HFFc6 (cell line): Measurements from ENCODE around the gene RNF224. TPM values are rescaled to one million over a fixed set of nuclear protein-coding genes. Genes with fewer than 3 reads are reported as not detected.
A peak's percentile ranks its signal among the peaks of the same experiment; 100 is the strongest.

Source experiments
- DNase-seq: peaks from one replicate; pipeline ENCODE4 v3.0.0-alpha.2; 2018
- H3K27ac Mint-ChIP-seq: 2 replicates; pipeline ENCODE4 v1.8.0; 2020; ENCODE audit warnings: mild to moderate bottlenecking, mixed read lengths
- H3K27me3 Mint-ChIP-seq: 2 replicates; pipeline ENCODE4 v1.8.0; 2021; ENCODE audit warnings: mild to moderate bottlenecking, moderate library complexity, mixed read lengths; ENCODE audit not compliant: insufficient read depth
- H3K36me3 Mint-ChIP-seq: 2 replicates; pipeline ENCODE4 v1.8.0; 2021; ENCODE audit warnings: low read depth, mixed read lengths
- H3K4me1 Mint-ChIP-seq: 2 replicates; pipeline ENCODE4 v1.8.0; 2020; ENCODE audit warnings: low read depth, mixed read lengths
- H3K4me3 Mint-ChIP-seq: 2 replicates; pipeline ENCODE4 v1.8.0; 2020; ENCODE audit warnings: mild to moderate bottlenecking, moderate library complexity, mixed read lengths
- H3K9me3 Mint-ChIP-seq: 2 replicates; pipeline ENCODE4 v1.8.0; 2020; ENCODE audit warnings: mild to moderate bottlenecking, mixed read lengths
- total RNA-seq, 6 experiments: library from RNA; stranded (reverse); fragmentation: NEBNext Ultra II Directional; extraction: Animal tissue kit (Norgen Biotek cat#: 25700); gene quantifications; 2 replicates in 1 of 6; 3 replicates in 5 of 6; pipeline ENCODE4 v1.2.3, GENCODE V29; 2021
- TF ChIP-seq, protein P1 (sequence below): fragments of 200-600 bp; sonication (generic); IDR thresholded peaks from 2 replicates; pipeline ENCODE4 v1.5.0; 2021; ENCODE audit warnings: antibody characterized with exemption, mild to moderate bottlenecking

The RNF224 gene
- total RNA-seq, 6 experiments from 2014 or later = not detected

DNA sequence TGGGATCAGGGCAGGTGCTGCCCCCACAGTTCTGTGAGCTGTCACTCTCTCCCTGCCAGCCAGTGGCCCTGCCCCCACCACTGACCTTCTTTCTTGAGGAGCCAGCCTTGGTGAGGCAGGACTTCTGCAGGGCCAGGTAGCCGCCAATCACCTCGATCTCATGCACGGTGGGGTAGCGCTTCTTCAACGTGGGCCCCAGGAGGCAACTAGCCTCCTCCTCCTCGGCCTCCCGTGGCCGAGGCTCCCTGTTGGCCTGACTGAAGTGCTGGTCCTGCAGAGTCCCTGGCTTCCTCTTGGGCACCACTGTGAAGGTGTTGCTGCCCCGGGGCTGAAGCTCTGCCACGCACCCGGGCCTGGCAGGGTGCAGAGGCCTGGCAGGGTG lies 28.4 kb upstream of the RNF224 start:
- Mint-ChIP-seq H3K4me1 (peaks cover 14% of the 10 kb centered on the region), H3K27ac (no peak overlapping the region), H3K9me3 (no peaks in the 10 kb centered on the region), H3K4me3 (peak overlapping the region; percentile 87; the same call in 1 of the 2 replicates), H3K27me3 (peaks cover 3% of the 10 kb centered on the region), H3K36me3 (no peaks in the 10 kb centered on the region)
- TF ChIP-seq, protein P1, sequence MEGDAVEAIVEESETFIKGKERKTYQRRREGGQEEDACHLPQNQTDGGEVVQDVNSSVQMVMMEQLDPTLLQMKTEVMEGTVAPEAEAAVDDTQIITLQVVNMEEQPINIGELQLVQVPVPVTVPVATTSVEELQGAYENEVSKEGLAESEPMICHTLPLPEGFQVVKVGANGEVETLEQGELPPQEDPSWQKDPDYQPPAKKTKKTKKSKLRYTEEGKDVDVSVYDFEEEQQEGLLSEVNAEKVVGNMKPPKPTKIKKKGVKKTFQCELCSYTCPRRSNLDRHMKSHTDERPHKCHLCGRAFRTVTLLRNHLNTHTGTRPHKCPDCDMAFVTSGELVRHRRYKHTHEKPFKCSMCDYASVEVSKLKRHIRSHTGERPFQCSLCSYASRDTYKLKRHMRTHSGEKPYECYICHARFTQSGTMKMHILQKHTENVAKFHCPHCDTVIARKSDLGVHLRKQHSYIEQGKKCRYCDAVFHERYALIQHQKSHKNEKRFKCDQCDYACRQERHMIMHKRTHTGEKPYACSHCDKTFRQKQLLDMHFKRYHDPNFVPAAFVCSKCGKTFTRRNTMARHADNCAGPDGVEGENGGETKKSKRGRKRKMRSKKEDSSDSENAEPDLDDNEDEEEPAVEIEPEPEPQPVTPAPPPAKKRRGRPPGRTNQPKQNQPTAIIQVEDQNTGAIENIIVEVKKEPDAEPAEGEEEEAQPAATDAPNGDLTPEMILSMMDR = no peak
- DNase-seq = no peak

- Mint-ChIP-seq H3K4me3 (peak overlapping the region; percentile 87), H3K4me1 (peaks cover 21% of the 10 kb centered on the region), H3K36me3 (no peaks in the 10 kb centered on the region), H3K27ac (peak overlapping the region; percentile 48; the same call in 1 of the 2 replicates), H3K9me3 (no peaks in the 10 kb centered on the region), H3K27me3 (peaks cover 3% of the 10 kb centered on the region)
- DNase-seq = no peak
- TF ChIP-seq, protein P1 = peak; percentile 34; the same call in 1 of the 2 replicates
Measured at GRCh38 chr9:137199411-137200121, 27.7 kb upstream of the RNF224 start.

DNA sequence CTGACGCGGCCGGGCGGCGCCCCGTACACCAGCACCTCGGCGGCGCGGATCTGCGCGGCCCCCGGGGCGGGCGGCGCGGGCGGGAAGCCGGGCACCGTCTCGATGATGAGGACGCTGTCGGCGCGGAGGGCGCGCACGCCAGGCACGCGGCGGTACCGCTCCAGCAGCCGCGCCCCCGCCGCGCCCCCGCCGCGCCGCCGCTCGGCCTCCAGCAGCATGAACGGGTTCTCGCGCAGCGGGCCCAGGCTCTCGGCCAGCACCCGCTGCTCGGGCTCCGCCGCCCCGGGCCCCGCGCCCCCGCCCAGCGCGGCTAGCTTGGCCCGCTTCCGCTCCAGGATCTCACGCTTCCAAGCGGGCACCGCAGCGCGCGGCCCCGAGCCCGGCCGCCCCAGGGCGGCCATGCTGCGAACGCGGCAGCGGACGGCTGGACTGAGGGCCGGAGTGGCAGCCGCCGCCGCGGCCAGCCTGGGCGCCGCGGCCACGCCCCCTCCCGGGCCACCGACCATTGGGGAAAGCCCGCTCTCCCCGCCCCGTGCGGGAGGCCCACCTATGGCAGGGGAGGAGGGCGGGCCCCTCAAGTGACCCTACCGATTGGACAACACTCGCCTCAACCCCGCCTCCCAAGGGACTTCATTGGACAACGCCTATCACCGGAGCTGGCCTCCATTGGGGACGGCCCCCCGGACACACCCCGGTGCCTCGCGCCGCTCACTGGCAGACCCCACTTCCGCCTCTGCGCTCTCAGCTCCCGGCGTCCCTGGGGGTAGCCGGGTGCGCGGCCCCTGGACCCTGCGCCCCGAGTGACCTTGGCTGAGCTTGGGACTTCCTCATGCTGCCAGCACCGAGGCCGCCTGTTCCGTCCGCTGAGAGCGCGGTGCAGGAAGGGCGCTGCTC lies 26.7 kb upstream of the RNF224 start, which contains the start of gene TPRN:
TPRN (minus strand) TSS at position 431 of the 894 bp plus-strand sequence; CDS start at position 401, 30 bp downstream.
- Mint-ChIP-seq H3K36me3 (no peaks in the 10 kb centered on the region), H3K27me3 (peaks cover 3% of the 10 kb centered on the region), H3K4me3 (peak within 1 kb of the TSS; percentile 87), H3K9me3 (no peaks in the 10 kb centered on the region), H3K27ac (peak within 1 kb of the TSS; percentile 48; the same call in 1 of the 2 replicates), H3K4me1 (peaks cover 22% of the 10 kb centered on the region)
- DNase-seq = peak; percentile 97
- TF ChIP-seq, protein P1 = no peak

DNA sequence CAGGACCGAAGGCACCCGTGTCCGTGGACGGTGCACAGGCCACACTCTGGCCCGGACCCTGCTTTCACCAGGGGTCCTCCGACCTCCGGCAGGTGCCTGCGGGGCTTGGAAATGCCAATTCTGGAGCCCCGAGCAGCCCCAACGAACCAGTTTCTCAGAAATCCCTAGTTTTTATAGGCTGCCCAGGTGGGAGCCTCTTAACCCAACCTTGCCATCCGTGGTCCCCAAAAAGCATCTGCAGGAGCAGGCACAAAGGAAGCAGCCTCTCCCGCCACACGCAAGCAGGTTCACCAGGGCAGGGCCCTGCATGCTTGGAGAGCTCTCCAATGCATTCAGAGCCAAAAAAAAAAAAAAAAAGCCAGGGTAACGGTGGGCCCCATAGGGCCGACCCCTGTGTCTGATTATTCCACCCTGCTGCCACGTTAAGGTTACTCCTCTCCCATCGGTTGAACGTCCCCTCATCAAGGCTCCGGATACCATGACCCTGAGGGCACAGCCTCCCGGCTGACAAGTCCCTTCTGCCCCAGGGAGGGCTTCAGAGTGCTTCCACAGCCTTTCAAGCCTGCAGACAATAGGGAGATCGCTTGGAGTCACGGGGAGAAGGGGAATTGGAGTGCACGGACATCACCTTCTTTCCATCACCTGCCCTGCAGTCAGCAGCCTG lies 26.0 kb upstream of the RNF224 start:
- peaks cover under 1% of the 10 kb centered on the region; the same call in 1 of the 2 replicates for H3K36me3 Mint-ChIP-seq
- no peak for DNase-seq
- TF ChIP-seq, protein P1 = no peak
- H3K27me3 Mint-ChIP-seq = peaks cover 3% of the 10 kb centered on the region
- peak overlapping the region; percentile 85 for H3K4me3 Mint-ChIP-seq
- no peaks in the 10 kb centered on the region for H3K9me3 Mint-ChIP-seq
- peak overlapping the region; percentile 17; the same call in 1 of the 2 replicates for H3K27ac Mint-ChIP-seq
- H3K4me1 Mint-ChIP-seq = peaks cover 28% of the 10 kb centered on the region

GRCh38 chr9:137202966-137203365 lies 24.3 kb upstream of the RNF224 start:
- Mint-ChIP-seq H3K4me3 (no peak overlapping the region), H3K27me3 (peaks cover 1% of the 10 kb centered on the region), H3K36me3 (peaks cover 14% of the 10 kb centered on the region), H3K9me3 (no peaks in the 10 kb centered on the region), H3K27ac (no peak overlapping the region), H3K4me1 (peaks cover 42% of the 10 kb centered on the region)
- TF ChIP-seq, protein P1 = no peak
- DNase-seq = no peak
